HG03558 (cell line): ENCODE results near the gene NTNG2.

Experiments
- ATAC-seq: cut with Tn5 transposase; IDR thresholded peaks from one replicate; pipeline ENCODE4 v1.9.1; 2021; ENCODE audit warnings: moderate number of reproducible peaks; ENCODE audit not compliant: unreplicated experiment; ENCODE audit errors: extremely low read depth

The NTNG2 gene

GRCh38 chr9:132199056-132199455 is 37.2 kb downstream of the NTNG2 start:
- no peak for ATAC-seq

- no peak for ATAC-seq
Observed at GRCh38 chr9:132200706-132201105, 38.8 kb downstream of the NTNG2 start.

DNA sequence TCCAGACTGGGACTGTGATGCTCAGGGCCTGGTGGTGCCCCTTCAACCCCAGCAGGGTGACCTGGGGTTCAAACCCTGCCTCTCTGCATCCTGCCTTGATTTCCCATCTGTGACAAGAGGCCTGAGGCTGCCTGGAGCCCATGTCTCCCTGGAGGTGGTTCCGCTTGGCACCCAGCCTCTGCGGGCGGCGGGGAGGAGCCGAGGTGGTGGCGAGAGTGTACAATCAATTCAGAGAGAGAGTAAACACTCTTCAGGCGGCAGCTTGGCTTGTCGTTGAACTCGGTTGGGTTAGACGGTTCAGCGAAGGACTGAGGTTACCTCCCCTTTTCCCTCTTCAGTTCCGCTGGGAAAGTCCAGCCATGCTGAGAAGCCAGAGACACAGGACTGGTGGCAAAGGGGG is 39.3 kb downstream of the NTNG2 start:
- no peak for ATAC-seq

DNA sequence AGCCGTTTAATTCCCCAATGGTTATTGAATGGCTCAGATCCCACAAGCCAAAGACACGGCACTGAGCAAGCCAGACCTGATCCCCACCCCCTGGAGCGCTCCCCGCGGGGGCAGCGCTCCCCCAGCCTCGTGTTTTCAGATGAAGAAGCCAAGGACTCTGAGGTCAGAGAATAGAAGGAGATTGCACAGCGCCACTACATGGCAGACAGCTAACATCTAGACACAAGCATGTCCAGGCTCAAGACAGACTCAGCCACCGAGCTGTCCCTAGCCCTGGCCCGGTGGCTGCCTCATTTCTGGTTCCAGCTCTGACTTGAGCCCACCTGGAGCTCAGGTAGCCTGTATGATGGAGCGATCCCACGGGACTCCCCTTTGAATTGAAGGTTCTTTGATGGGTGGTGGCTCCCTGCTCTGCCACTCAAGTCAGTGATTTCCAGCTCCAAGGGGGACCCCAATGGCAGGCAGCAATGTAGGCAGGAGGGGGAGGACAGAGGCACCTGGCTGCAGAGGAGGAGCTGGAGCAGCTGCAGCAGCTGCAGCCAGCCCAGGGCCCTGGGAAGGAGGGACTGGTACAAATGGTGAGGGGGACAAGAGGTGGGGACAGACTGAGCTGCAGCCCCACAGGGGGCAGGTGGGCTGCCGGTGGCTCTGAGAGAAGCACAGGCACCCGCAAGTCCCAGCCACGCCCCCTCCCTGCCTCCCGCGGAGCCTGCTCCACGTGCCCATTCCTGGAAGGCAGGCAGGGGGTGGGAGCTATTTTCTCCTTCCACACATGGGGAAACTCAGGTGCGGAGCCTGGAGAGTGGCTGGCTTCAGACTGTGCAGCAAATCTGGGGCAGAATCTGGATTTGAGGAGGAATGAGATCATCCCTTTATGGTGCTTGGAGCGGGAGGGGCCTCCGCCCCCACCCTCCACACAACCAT is 40.2 kb downstream of the NTNG2 start:
- ATAC-seq = no peak

DNA sequence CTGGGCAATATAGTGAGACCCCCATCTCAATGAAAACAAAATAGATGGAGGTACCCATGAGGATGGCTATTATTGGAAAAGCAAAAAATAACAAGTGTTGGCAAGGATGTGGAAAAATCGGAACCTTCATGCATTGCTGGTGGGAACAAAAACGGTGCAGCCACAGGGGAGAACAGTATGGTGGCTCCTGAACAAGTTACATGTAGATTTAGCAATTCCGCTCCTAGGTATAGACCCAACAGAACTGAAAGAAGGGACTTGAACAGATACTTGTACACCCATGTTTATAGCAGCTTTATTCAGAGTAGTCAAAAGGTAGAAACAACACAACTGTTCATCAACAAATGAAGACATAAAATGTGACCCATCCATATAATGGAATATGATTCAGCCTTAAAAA is 43.0 kb downstream of the NTNG2 start:
- no peak for ATAC-seq

DNA sequence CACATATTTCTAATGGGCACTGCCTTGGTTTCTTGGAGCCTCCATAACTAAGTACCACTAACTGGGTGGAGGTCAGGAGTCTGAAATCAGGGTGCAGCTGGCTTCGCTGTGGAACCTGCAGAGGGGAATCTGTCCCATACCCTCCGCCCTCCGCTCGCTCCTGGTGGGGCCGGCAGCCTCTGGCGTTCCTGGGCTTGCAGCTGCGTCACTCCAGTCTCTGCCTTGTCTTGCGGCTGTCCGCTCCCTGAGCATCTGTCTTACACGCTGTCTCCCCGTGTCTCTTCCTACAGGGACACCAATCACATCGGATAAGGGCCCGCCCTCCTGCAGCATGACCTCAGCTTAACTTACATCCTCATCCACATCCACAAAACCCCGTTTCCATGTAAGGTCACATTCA is 45.4 kb downstream of the NTNG2 start:
- no peak for ATAC-seq

- ATAC-seq = no peak
Observed at GRCh38 chr9:132207839-132208615, 46.2 kb downstream of the NTNG2 start.

- no peak for ATAC-seq
Observed at GRCh38 chr9:132209228-132209627, 47.4 kb downstream of the NTNG2 start.

DNA sequence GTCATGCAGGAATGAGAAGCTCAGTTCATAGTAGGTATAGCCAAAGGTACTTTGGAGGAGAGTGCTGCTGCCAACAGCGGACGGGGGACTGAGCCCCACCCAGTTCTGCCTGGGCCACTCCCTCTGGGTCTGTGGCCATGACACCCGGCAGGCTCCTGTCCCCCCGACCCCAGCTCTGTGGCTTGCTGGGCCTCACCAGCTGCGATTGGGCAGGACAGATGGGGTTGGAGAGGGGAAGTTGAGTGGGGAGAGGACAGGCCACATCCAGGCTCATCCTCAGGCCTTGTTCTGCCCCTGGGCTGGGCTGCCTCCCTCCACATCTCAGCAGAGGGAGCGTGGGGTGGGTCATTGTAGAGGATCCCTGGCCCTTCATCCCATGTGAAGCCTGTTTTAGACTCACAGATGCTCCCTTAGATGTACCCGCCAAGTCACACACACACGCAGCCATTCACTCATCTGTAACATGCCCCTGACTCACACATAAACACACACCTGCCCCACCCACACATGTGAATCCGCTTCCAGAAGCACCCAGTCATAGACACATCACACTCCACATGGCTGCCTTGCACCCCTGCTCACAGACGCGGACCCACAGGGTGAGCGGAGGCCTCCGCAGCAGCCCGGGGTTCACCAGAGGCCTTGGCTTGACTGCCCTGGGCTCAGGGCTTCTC is 48.8 kb downstream of the NTNG2 start:
- no peak for ATAC-seq

GRCh38 chr9:132211570-132211969 is 49.7 kb downstream of the NTNG2 start:
- ATAC-seq = no peak

GRCh38 chr9:132214027-132214622 is 52.3 kb downstream of the NTNG2 start:
- no peak for ATAC-seq

GRCh38 chr9:132216861-132217619 is 55.2 kb downstream of the NTNG2 start:
- no peak for ATAC-seq

- ATAC-seq = no peak
Observed at GRCh38 chr9:132218208-132218607, 56.4 kb downstream of the NTNG2 start.

DNA sequence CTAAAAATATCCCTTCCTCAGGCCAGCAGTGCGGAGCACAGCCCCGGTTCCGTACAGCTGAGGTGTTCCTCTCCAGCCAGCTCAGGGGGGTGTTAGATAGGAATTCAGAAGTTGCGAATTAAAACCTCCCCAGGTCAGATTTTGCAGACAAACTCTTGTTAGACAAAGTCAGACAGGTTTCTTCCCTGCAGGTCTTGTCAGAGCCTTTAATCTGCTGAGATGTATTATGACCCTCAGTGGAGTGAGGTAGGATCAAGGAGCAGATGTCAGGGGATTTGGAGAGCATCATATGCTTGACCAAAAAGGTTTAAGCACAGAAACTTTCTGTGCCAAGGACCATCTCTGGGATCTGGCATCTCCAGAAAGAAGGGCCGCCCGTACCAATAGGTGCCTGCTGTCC is 60.1 kb downstream of the NTNG2 start:
- ATAC-seq = no peak

DNA sequence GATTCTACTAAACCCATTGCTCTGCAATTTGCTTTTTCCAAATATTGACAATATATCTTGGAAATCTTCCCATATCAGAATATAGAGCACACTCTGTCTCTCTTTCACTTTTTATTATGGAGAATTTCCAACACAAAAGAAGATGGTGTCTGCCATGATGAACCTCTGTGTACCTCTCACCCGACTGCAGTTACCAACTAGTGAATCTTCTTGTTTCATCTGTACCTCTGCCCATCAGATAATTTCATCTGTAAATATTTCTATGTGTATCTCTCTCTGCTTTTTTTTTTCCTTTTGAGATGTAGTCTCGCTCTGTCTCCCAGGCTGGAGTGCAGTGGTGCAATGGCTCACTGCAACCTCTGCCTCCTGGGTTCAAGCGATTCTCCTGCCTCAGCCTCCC is 62.8 kb downstream of the NTNG2 start:
- ATAC-seq = no peak

- no peak for ATAC-seq
Observed at GRCh38 chr9:132226571-132227430, 64.9 kb downstream of the NTNG2 start.

- ATAC-seq = no peak
Observed at GRCh38 chr9:132228062-132228461, 66.2 kb downstream of the NTNG2 start.

DNA sequence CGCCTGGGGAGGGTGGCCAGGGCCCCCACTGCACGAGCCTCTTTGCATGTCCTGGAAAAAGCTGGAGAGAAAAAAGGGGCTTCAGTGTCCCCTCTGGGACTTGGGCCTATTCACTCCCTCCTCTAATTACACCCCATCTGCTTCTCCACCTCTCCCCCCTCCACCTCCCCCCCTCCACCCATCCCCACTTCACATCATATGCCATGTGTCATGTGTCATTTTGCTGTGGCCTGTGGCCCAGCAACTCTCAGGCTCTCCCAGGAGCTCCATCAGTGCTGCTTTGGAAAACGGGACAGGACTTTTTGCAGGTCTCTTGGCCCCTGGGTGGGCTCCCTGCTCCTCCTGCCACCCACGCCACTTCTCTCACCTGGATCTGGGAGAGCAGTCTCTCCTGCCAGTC is 68.7 kb downstream of the NTNG2 start:
- no peak for ATAC-seq
